GM21717 (cell line): ENCODE results near the gene TPRN.
"Not testable (repeated sequence)": the region's sequence is repeated elsewhere in the genome, so short reads cannot be mapped to it uniquely, and the experiment has no call there.

Experiments used
- ATAC-seq: cut with Tn5 transposase; IDR thresholded peaks from one replicate; pipeline ENCODE4 v1.9.1; 2021; ENCODE audit warnings: mild to moderate bottlenecking, moderate library complexity; ENCODE audit not compliant: unreplicated experiment

The TPRN gene, protein sequence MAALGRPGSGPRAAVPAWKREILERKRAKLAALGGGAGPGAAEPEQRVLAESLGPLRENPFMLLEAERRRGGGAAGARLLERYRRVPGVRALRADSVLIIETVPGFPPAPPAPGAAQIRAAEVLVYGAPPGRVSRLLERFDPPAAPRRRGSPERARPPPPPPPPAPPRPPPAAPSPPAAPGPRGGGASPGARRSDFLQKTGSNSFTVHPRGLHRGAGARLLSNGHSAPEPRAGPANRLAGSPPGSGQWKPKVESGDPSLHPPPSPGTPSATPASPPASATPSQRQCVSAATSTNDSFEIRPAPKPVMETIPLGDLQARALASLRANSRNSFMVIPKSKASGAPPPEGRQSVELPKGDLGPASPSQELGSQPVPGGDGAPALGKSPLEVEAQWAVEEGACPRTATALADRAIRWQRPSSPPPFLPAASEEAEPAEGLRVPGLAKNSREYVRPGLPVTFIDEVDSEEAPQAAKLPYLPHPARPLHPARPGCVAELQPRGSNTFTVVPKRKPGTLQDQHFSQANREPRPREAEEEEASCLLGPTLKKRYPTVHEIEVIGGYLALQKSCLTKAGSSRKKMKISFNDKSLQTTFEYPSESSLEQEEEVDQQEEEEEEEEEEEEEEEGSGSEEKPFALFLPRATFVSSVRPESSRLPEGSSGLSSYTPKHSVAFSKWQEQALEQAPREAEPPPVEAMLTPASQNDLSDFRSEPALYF

GRCh38 chr9:137200311-137201204 lies at the start of gene TPRN:
Gene TPRN, minus strand, starts transcription at chr9:137200741. Its CDS starts 30 bp downstream, at chr9:137200711.
- ATAC-seq, result peak; percentile 81

GRCh38 chr9:137247916-137248175 lies 47.3 kb upstream of the TPRN start:
- no peak for ATAC-seq

GRCh38 chr9:137247135-137247915 lies 46.8 kb upstream of the TPRN start:
- ATAC-seq, result no peak

GRCh38 chr9:137245450-137246421 lies 45.2 kb upstream of the TPRN start:
- ATAC-seq, result no peak

- ATAC-seq, result no peak
Observed at GRCh38 chr9:137244486-137245449, 44.2 kb upstream of the TPRN start.

DNA sequence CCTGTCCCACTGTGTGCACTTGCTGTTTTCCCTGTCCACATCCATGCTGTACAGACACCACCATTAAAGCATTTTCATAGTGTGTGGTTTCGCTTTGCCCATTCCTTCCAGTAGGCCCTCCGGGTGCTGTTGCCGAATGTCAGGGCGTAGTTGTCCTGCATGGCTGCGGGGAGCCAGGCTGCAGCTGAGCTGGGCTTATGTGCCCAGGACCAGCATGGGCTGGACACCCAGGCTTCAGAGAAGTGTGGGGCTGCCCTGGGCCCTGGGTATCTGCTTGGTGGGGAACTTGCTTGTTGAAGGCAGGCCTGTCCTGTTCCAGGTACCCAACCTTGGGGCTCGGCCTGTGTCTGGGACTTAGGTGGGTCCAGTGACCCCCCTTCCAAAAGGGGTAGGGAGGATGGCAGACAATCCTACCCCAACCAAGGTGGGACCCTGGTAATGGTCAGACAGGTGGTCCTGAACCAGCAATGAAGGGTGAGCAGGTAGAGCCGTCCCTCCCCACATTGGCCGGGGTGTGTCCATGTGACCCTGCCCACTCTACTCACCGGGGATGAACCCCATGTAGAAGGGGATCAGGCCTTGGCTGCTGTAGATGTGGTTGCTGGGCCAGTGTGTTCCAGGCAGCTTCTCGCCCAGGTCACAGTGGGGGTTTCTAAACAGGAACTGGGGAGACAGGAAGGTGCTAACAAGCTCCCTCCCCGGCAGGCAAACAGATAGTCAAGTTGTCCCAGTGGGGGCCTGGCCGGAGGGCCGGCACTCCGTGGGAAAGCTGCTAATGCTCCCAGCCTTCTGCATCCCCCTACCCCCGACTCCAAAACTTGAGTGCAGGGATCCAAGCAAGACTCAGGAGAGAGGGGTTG lies 43.3 kb upstream of the TPRN start:
- no peak for ATAC-seq

- not testable (repeated sequence) for ATAC-seq
Observed at GRCh38 chr9:137243266-137243625, 42.7 kb upstream of the TPRN start.

GRCh38 chr9:137242269-137243203 lies 42.0 kb upstream of the TPRN start:
- no peak for ATAC-seq

GRCh38 chr9:137241490-137242268 lies 41.1 kb upstream of the TPRN start:
- peak; percentile 12 for ATAC-seq

DNA sequence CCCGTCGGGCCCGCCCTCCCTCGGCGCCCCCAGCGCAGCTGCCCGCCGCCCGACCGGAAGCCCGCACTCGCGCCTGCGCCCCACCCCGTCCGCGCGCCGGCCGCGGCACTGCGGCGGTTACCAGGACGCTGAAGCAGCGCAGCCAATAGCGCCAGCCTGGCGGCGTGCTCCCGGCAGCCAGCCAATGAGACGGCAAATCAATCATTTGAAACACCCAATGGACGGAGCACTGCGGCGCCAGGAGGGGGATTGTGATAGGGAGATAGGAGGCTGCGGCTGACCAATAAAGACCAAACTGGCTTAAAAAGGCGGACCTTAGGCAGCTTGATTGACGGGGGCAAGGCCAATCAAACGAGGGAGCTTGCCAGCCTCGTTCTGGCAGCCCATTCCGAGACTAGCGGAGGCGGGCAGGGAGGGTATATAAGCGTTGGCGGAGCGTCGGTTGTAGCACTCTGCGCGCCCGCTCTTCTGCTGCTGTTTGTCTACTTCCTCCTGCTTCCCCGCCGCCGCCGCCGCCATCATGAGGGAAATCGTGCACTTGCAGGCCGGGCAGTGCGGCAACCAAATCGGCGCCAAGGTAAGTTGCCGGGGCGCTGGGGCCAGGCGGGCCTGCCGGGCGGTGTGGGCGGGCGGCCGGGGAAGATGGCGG lies 40.4 kb upstream of the TPRN start, which contains the start of gene TUBB4B:
Gene TUBB4B (plus strand): TSS at position 447 of the 649 bp plus-strand sequence. CDS start 74 bp downstream, at position 521.
- peak; percentile 59 for ATAC-seq

GRCh38 chr9:137240318-137240840 lies 39.8 kb upstream of the TPRN start:
- peak; percentile 13 for ATAC-seq

DNA sequence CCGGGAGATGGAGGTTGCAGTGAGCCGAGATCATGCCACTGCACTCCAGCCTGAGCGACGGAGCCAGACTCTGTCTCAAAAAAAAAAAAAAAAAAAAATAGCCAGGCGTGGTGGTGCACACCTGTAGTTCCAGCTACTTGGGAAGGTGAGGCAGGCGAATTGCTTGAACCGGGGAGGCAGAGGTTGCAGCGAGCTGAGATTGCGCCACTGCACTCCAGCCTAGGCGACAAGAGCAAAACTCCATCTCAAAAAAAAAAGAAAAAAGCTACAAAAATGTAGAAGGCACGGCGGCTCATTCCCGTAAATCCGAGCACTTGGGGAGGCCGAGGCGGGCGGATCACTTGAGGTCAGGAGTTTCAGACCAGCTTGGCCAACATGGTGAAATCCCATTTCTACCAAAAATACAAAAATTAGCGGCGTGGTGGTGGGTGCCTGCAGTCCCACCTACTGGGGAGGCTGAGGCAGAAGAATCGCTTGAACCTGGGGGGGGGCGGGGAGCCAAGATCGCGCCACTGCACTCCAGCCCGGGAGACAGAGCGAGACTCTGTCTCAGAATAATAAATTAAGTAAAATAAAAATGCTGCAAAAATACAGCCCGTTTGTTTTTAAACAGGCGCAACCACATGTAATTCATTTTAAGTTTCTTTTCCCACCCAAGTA lies 39.1 kb upstream of the TPRN start:
- ATAC-seq, result not testable (repeated sequence)

- no peak for ATAC-seq
Observed at GRCh38 chr9:137237759-137238726, 37.5 kb upstream of the TPRN start.
